GM21717 (cell line): ENCODE data around the gene CPA5.

Experiments used
- ATAC-seq: cut with Tn5 transposase; IDR thresholded peaks from one replicate; pipeline ENCODE4 v1.9.1; 2021; ENCODE audit warnings: mild to moderate bottlenecking, moderate library complexity; ENCODE audit not compliant: unreplicated experiment

CPA5 gene

GRCh38 chr7:130332259-130333053, 12.2 kb upstream of the CPA5 start:
- no peak for ATAC-seq

- no peak for ATAC-seq
These were observed 10.8 kb upstream of the CPA5 start for GRCh38 chr7:130333832-130334231.

- no peak for ATAC-seq
These were observed 10.3 kb upstream of the CPA5 start for GRCh38 chr7:130334274-130334673.

GRCh38 chr7:130337410-130337971, 7.1 kb upstream of the CPA5 start:
- ATAC-seq, result no peak

GRCh38 chr7:130338233-130338632, 6.4 kb upstream of the CPA5 start:
- no peak for ATAC-seq

GRCh38 chr7:130341882-130342281, 2.7 kb upstream of the CPA5 start:
- no peak for ATAC-seq

GRCh38 chr7:130342701-130343380, 1.8 kb upstream of the CPA5 start:
- ATAC-seq, result no peak

GRCh38 chr7:130345136-130345535, 520 bp downstream of the CPA5 start:
- ATAC-seq, result no peak

- ATAC-seq, result no peak
These were observed 1.1 kb downstream of the CPA5 start for GRCh38 chr7:130345725-130346124.

GRCh38 chr7:130346177-130346905, 1.7 kb downstream of the CPA5 start:
- ATAC-seq, result no peak

GRCh38 chr7:130346941-130347340, 2.3 kb downstream of the CPA5 start:
- ATAC-seq, result no peak

GRCh38 chr7:130349911-130350782, 5.5 kb downstream of the CPA5 start:
- no peak for ATAC-seq

GRCh38 chr7:130350945-130351790, 6.6 kb downstream of the CPA5 start:
- no peak for ATAC-seq

- ATAC-seq, result no peak
These were observed 7.1 kb downstream of the CPA5 start for GRCh38 chr7:130351791-130352090.

GRCh38 chr7:130352194-130353074, 7.8 kb downstream of the CPA5 start:
- no peak for ATAC-seq

- ATAC-seq, result no peak
These were observed 8.6 kb downstream of the CPA5 start for GRCh38 chr7:130353196-130353595.

- no peak for ATAC-seq
These were observed 11.7 kb downstream of the CPA5 start for GRCh38 chr7:130356121-130356875.
